ENCODE measurements around the gene DIAPH2.
"Not testable (repeated sequence)": the region's sequence is repeated elsewhere in the genome, so short reads cannot be mapped to it uniquely, and the experiment has no call there.

The DIAPH2 gene

GRCh38 chrX:97401154-97401553 lies 716.5 kb downstream of the DIAPH2 start:
- DNase-seq = peak; percentile 70

GRCh38 chrX:97401586-97402136 lies 717.0 kb downstream of the DIAPH2 start:
- DNase-seq = peak; percentile 21

- DNase-seq = no peak
These were observed 717.7 kb downstream of the DIAPH2 start for GRCh38 chrX:97402333-97402732.

GRCh38 chrX:97402903-97403302 lies 718.3 kb downstream of the DIAPH2 start:
- DNase-seq = peak; percentile 68

- DNase-seq = no peak
These were observed 720.5 kb downstream of the DIAPH2 start for GRCh38 chrX:97405031-97405660.

GRCh38 chrX:97409632-97410415 lies 725.2 kb downstream of the DIAPH2 start:
- DNase-seq = not testable (repeated sequence)

- DNase-seq = no peak
These were observed 731.8 kb downstream of the DIAPH2 start for GRCh38 chrX:97416461-97416860.

- DNase-seq = no peak
These were observed 744.5 kb downstream of the DIAPH2 start for GRCh38 chrX:97429101-97429500.

- DNase-seq = no peak
These were observed 746.6 kb downstream of the DIAPH2 start for GRCh38 chrX:97431281-97431680.

GRCh38 chrX:97446298-97446882 lies 761.7 kb downstream of the DIAPH2 start:
- no peak for DNase-seq

GRCh38 chrX:97447306-97447705 lies 762.7 kb downstream of the DIAPH2 start:
- DNase-seq = no peak

- DNase-seq = no peak
These were observed 767.6 kb downstream of the DIAPH2 start for GRCh38 chrX:97452283-97452682.

- DNase-seq = no peak
These were observed 777.1 kb downstream of the DIAPH2 start for GRCh38 chrX:97461763-97462162.

GRCh38 chrX:97471071-97471470 lies 786.4 kb downstream of the DIAPH2 start:
- peak; percentile 11 for DNase-seq

- no peak for DNase-seq
These were observed 790.3 kb downstream of the DIAPH2 start for GRCh38 chrX:97474933-97475332.

- no peak for DNase-seq
These were observed 794.7 kb downstream of the DIAPH2 start for GRCh38 chrX:97479106-97479890.

- no peak for DNase-seq
These were observed 796.6 kb downstream of the DIAPH2 start for GRCh38 chrX:97481228-97481627.

GRCh38 chrX:97482666-97483300 lies 798.1 kb downstream of the DIAPH2 start:
- no peak for DNase-seq

- DNase-seq = no peak
These were observed 806.0 kb downstream of the DIAPH2 start for GRCh38 chrX:97490656-97491055.

GRCh38 chrX:97494756-97495372 lies 810.2 kb downstream of the DIAPH2 start:
- DNase-seq = peak; percentile 62

- no peak for DNase-seq
These were observed 813.5 kb downstream of the DIAPH2 start for GRCh38 chrX:97498093-97498492.

GRCh38 chrX:97504431-97504830 lies 819.8 kb downstream of the DIAPH2 start:
- DNase-seq = no peak

All from activated CD4-positive, alpha-beta T cell treated with anti-CD3 and anti-CD28 coated beads, Interleukin-2, amount 50 U/mL, for 16 hours (primary cell).